HFF-Myc (cell line): ENCODE data around the gene SETD6.

ENCODE experiments used
- DNase-seq: peaks from one replicate; pipeline ENCODE4 v3.0.0-alpha.2; 2011; ENCODE audit warnings: low read depth; ENCODE audit errors: extremely low read depth
- H3K4me3 ChIP-seq: replicated peaks from 2 replicates; pipeline ENCODE4 v1.5.1; 2011; ENCODE audit warnings: low read depth, mild to moderate bottlenecking, control low read depth, low read length
- TF ChIP-seq, protein P1 (sequence below): IDR thresholded peaks from 2 replicates; pipeline ENCODE4 v1.5.1; 2012; ENCODE audit warnings: mild to moderate bottlenecking, low read depth, low read length, control low read depth; ENCODE audit errors: missing control alignments

Gene SETD6

DNA sequence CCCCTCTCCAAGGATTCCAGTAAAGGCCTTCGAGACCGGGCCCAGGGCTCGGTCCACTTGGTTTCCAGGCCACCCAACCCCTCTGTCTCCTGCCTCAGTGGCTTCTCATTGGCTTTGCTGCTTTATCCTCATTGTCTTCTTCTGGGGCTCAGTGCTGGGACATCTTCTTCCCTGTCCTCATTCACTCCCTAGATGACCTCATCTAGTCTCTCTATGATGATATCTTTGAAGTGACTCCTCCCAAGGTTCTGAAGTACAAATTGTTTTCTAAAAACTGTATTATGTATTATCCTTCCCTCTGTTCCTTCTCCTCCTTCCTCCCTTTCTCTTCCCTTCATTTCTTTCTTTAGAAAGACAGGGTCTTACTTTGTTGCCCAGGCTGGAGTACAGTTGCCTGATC lies 42.5 kb upstream of the SETD6 start:
- no peak overlapping the region for H3K4me3 ChIP-seq
- TF ChIP-seq, protein P1, sequence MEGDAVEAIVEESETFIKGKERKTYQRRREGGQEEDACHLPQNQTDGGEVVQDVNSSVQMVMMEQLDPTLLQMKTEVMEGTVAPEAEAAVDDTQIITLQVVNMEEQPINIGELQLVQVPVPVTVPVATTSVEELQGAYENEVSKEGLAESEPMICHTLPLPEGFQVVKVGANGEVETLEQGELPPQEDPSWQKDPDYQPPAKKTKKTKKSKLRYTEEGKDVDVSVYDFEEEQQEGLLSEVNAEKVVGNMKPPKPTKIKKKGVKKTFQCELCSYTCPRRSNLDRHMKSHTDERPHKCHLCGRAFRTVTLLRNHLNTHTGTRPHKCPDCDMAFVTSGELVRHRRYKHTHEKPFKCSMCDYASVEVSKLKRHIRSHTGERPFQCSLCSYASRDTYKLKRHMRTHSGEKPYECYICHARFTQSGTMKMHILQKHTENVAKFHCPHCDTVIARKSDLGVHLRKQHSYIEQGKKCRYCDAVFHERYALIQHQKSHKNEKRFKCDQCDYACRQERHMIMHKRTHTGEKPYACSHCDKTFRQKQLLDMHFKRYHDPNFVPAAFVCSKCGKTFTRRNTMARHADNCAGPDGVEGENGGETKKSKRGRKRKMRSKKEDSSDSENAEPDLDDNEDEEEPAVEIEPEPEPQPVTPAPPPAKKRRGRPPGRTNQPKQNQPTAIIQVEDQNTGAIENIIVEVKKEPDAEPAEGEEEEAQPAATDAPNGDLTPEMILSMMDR: no peak
- DNase-seq: no peak

DNA sequence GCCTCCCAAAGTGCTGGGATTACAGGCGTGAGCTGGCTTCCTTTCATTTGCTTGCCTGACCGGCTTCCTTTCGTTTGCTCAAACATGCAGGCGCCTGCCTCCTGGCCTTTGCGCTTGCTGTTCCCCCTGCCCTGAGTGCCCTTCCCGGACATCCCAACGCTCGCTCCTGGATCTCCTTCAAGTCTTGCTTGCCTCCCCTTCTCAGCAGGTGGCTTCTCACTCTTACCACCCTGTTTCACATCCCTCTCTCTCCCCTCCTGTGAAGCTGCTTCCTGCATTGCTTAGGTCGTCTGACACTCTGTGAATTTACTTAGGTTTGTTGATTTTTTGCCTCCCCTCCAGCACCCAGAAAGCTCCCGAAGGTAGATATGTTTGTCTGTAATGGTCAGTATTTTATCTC lies 41.0 kb upstream of the SETD6 start:
- H3K4me3 ChIP-seq: no peak overlapping the region
- TF ChIP-seq, protein P1: no peak
- DNase-seq: no peak

DNA sequence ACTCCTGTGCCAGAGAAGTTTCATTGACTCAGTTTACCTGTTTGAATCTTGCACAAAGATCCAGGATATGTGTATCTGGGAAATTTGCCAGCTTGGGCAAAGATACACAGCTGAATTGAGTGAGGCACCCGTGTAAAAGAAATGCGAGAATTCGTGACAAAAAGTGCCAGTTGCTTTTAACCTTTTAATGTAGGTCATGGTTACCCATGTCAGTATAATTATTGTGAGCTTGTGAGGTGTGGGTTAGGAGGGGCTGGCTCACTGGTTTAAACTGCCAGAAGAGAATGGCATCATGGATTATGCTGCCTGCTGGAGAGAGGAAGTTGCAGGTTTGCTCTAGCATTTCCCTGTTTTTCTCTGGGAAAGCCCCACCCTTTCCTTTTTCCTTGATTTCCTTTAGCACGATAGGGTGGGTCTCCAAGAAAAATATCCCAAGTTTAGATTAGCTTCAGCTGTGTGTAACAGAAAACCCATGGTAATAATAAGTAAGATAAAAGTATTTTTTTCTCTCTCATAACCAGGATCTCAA lies 40.2 kb upstream of the SETD6 start:
- no peak overlapping the region for H3K4me3 ChIP-seq
- TF ChIP-seq, protein P1: no peak
- DNase-seq: no peak

DNA sequence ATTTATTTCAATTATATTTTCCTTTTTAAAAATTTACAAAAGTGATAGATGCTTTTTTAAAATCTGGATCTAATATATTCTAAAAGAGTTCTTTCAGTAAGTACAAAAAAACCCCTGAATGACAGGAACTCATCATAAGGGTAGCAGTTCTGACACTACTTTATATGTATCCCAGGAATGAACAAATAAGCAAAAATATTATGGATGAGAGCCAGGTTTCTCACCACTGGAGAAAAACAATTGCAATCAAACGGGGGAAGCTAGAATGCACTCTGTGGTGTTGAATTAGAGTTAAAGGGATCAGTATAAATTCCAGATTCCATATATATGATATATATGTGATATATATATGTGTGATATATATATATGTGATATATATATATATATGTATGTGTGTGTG lies 38.5 kb upstream of the SETD6 start:
- no peak for DNase-seq
- TF ChIP-seq, protein P1: no peak

DNA sequence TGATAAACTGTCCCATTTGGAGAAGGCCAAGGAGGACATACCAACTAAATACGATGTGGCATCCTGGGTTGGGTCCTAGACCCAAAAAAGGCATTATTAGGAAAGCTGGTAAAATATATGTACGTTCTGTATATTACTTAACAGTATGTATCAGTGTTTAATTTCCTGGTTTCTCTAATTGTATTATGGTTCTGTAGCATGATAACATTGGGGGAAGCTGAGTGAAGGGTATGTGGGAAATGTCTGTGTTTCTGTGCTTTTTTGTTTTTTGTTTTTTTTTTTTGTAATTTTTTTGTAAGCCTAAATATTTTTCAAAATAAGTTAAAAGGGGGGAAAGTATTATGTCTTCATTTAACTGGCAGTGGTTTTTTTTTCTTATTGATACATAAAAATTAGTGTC lies 36.9 kb upstream of the SETD6 start:
- no peak for DNase-seq
- H3K4me3 ChIP-seq: no peak overlapping the region
- TF ChIP-seq, protein P1: no peak

More for the DNA sequence above, 38.5 kb upstream of the SETD6 start:
- no peak overlapping the region for H3K4me3 ChIP-seq

DNA sequence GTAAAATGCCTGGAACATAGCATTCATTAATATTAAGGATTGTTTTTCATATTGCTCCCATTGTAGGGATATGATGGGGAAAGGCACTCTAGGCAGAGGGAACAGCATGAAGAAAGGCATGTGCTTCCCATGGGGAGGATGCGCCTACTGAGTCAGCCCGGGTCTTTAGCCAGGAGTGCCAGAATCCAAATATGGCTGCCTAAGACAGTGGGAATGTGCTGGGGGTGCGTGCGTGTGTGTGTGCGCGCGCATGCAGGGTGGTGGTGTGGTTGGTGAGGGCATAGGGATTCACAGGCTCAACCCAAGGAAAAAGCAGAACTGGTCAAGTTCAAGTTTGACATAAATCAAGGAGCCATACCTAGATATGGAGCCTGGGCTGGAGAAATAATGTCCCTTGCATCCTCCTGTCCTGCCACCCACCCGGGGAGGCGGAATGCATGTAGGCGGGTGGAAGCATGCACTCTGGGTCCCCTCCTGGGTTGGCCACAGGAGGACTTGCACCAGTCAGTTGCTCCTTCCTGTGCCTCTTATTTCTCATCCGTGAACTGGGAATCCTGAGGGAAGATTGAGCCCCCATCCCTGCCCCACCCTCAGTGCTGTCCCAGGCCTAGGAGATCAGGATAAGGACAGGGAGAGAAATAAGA lies 34.0 kb upstream of the SETD6 start:
- no peak for DNase-seq
- TF ChIP-seq, protein P1: no peak

DNA sequence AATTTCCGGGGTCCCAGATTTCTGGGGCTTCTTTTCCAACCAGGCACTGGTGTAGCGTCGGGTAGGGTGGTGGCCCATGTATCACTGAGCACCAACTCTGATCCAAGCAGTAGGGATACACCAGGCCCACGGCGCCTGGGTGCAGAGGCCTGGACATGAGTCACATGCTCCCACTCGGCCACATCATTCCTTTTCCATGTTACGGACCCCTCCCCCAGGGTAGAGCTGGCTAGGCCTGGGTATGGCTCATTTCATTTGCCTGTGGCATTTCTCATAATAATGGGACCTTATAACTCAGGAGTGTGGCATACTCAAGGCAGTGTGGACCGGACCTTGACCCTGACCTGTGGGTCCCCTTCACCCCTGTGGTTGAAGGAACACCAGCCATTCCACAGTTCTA lies 33.4 kb upstream of the SETD6 start:
- TF ChIP-seq, protein P1: no peak
- DNase-seq: no peak
- H3K4me3 ChIP-seq: no peak overlapping the region

More for the DNA sequence above, 34.0 kb upstream of the SETD6 start:
- H3K4me3 ChIP-seq: no peak overlapping the region
